H9 (cell line): Measurements from ENCODE around the gene HSPB2. TPM values are rescaled to one million over a fixed set of nuclear protein-coding genes. Genes with fewer than 3 reads are reported as not detected.

Experiments
- DNase-seq: peaks from one replicate; pipeline ENCODE4 v3.0.0-alpha.2; 2017
- H2AFZ ChIP-seq: one replicate; pipeline ENCODE4 v1.6.1; 2013; ENCODE audit warnings: mild to moderate bottlenecking, low read length, control low read depth, moderate library complexity
- H2AK5ac ChIP-seq: 2 replicates; pipeline ENCODE4 v1.6.1; 2013; ENCODE audit warnings: low read length, control low read depth, mixed read lengths; ENCODE audit not compliant: insufficient read length
- H2BK120ac ChIP-seq: one replicate; pipeline ENCODE4 v1.6.1; 2013; ENCODE audit warnings: low read depth, mild to moderate bottlenecking, low read length, control low read depth, inconsistent platforms; ENCODE audit not compliant: poor library complexity, severe bottlenecking
- H2BK12ac ChIP-seq: 2 replicates; pipeline ENCODE4 v1.6.1; 2013; ENCODE audit warnings: low read length, control low read depth, mixed read lengths, low read depth; ENCODE audit not compliant: insufficient read length
- H2BK15ac ChIP-seq: 2 replicates; pipeline ENCODE4 v1.6.1; 2013; ENCODE audit warnings: low read depth, low read length, control low read depth
- H2BK20ac ChIP-seq: one replicate; pipeline ENCODE4 v1.6.1; 2013; ENCODE audit warnings: low read depth, mild to moderate bottlenecking, low read length, control low read depth, inconsistent platforms; ENCODE audit not compliant: poor library complexity, severe bottlenecking
- H2BK5ac ChIP-seq: 2 replicates; pipeline ENCODE4 v1.6.1; 2013; ENCODE audit warnings: low read length, control low read depth, mixed read lengths; ENCODE audit not compliant: insufficient read length
- H3K14ac ChIP-seq: 2 replicates; pipeline ENCODE4 v1.6.1; 2013; ENCODE audit warnings: low read length, control low read depth; ENCODE audit not compliant: insufficient read depth
- H3K18ac ChIP-seq: 2 replicates; pipeline ENCODE4 v1.6.1; 2013; ENCODE audit warnings: low read depth, mild to moderate bottlenecking, mixed read lengths, low read length, control low read depth; ENCODE audit not compliant: insufficient read length
- H3K23ac ChIP-seq: 2 replicates; pipeline ENCODE4 v1.6.1; 2013; ENCODE audit warnings: low read length, control low read depth, mixed read lengths, low read depth; ENCODE audit not compliant: insufficient read length
- H3K23me2 ChIP-seq: 2 replicates; pipeline ENCODE4 v1.6.1; 2013; ENCODE audit warnings: low read depth, mild to moderate bottlenecking, mixed read lengths, low read length, control low read depth; ENCODE audit not compliant: insufficient read length, poor library complexity, severe bottlenecking
- H3K27ac ChIP-seq: 2 replicates; pipeline ENCODE4 v1.5.1; 2013; ENCODE audit warnings: low read length, control low read depth, mixed read lengths, low read depth; ENCODE audit not compliant: insufficient read length
- H3K27me3 ChIP-seq: 2 replicates; pipeline ENCODE4 v1.6.1; 2013; ENCODE audit warnings: low read length, control low read depth, inconsistent platforms; ENCODE audit not compliant: insufficient read depth
- H3K4ac ChIP-seq: 2 replicates; pipeline ENCODE4 v1.6.1; 2013; ENCODE audit warnings: low read depth, mild to moderate bottlenecking, control low read depth, inconsistent platforms, low read length, moderate library complexity
- H3K4me1 ChIP-seq: 2 replicates; pipeline ENCODE4 v1.6.1; 2013; ENCODE audit warnings: low read length, control low read depth, inconsistent platforms; ENCODE audit not compliant: insufficient read depth
- H3K4me2 ChIP-seq: 2 replicates; pipeline ENCODE4 v1.6.1; 2013; ENCODE audit warnings: low read length, control low read depth, mixed read lengths; ENCODE audit not compliant: insufficient read length, insufficient read depth
- H3K56ac ChIP-seq: 2 replicates; pipeline ENCODE4 v1.6.1; 2013; ENCODE audit warnings: low read depth, mild to moderate bottlenecking, mixed read lengths, low read length, control low read depth; ENCODE audit not compliant: insufficient read length
- H3K79me1 ChIP-seq: 2 replicates; pipeline ENCODE4 v1.6.1; 2013; ENCODE audit warnings: low read depth, mild to moderate bottlenecking, moderate library complexity, low read length, control low read depth, inconsistent platforms; ENCODE audit not compliant: insufficient read depth, poor library complexity, severe bottlenecking
- H3K79me2 ChIP-seq: 2 replicates; pipeline ENCODE4 v1.6.1; 2013; ENCODE audit warnings: low read length, control low read depth, inconsistent platforms; ENCODE audit not compliant: insufficient read depth
- H3K9ac ChIP-seq: 2 replicates; pipeline ENCODE4 v1.6.1; 2013; ENCODE audit warnings: low read length, control low read depth, mixed read lengths; ENCODE audit not compliant: insufficient read length; ENCODE audit errors: extremely low read depth
- H3K9me3 ChIP-seq: one replicate; pipeline ENCODE4 v1.6.1; 2013; ENCODE audit warnings: low read depth, low read length, inconsistent platforms; ENCODE audit not compliant: control insufficient read depth
- H3T11ph ChIP-seq: one replicate; pipeline ENCODE4 v1.6.1; 2013; ENCODE audit warnings: mild to moderate bottlenecking, low read length, control low read depth, inconsistent platforms
- H4K20me1 ChIP-seq: one replicate; pipeline ENCODE4 v1.6.1; 2013; ENCODE audit not compliant: control insufficient read depth, insufficient read length, insufficient read depth
- H4K5ac ChIP-seq: 2 replicates; pipeline ENCODE4 v1.6.1; 2013; ENCODE audit warnings: low read depth, mild to moderate bottlenecking, mixed read lengths, low read length, control low read depth; ENCODE audit not compliant: insufficient read length
- H4K8ac ChIP-seq: replicated peaks from 2 replicates; pipeline ENCODE4 v1.6.1; 2013; ENCODE audit warnings: low read length, control low read depth, mixed read lengths, low read depth; ENCODE audit not compliant: insufficient read length
- H4K91ac ChIP-seq: 2 replicates; pipeline ENCODE4 v1.6.1; 2013; ENCODE audit warnings: low read depth, mild to moderate bottlenecking, moderate library complexity, mixed read lengths, low read length, control low read depth; ENCODE audit not compliant: insufficient read length
- H3K27ac Mint-ChIP-seq, 3 experiments: 2 replicates in 2 of 3; 3 replicates in 1 of 3; pipeline ENCODE4 v1.8.0; 2020 to 2021; ENCODE audit warnings: mixed read lengths in 3 of 3, mild to moderate bottlenecking in 1 of 3, moderate library complexity in 1 of 3
- H3K27me3 Mint-ChIP-seq: 2 replicates; pipeline ENCODE4 v1.8.0; 2021; ENCODE audit warnings: low read depth, mild to moderate bottlenecking, moderate library complexity, mixed read lengths
- H3K36me3 Mint-ChIP-seq, 3 experiments: 2 replicates in 2 of 3; 3 replicates in 1 of 3; pipeline ENCODE4 v1.8.0; 2020 to 2021; ENCODE audit warnings: low read depth in 3 of 3, mixed read lengths in 3 of 3; ENCODE audit not compliant: insufficient read depth in 1 of 3
- H3K4me1 Mint-ChIP-seq, 2 experiments: 2 replicates each; pipeline ENCODE4 v1.8.0; 2020; ENCODE audit warnings: mixed read lengths in 2 of 2
- H3K4me3 Mint-ChIP-seq, 2 experiments: 2 replicates in 1 of 2; 3 replicates in 1 of 2; pipeline ENCODE4 v1.8.0; 2020 to 2021; ENCODE audit warnings: mild to moderate bottlenecking in 2 of 2, mixed read lengths in 2 of 2, moderate library complexity in 1 of 2
- H3K9me3 Mint-ChIP-seq, 2 experiments: 2 replicates in 1 of 2; 3 replicates in 1 of 2; pipeline ENCODE4 v1.8.0; 2020; ENCODE audit warnings: mild to moderate bottlenecking in 2 of 2, mixed read lengths in 2 of 2, moderate library complexity in 1 of 2
- CTCF ChIP-seq: fragments of 200-600 bp; sonication (generic); conservative IDR thresholded peaks from 3 replicates; pipeline ENCODE4 v1.8.0; 2021; ENCODE audit warnings: antibody characterized with exemption, mild to moderate bottlenecking
- WGBS: extraction: QIAGEN DNeasy Blood & Tissue Kit; methylation state at CpG from one replicate; pipeline ENCODE4 v1.1.7; 2013; ENCODE audit warnings: missing lambda C conversion rate, low lambda C conversion rate, mixed read lengths; ENCODE audit not compliant: insufficient read length; ENCODE audit errors: extremely low coverage; 5-methylcytosine and 5-hydroxymethylcytosine counted together
- total RNA-seq: library from RNA; stranded (reverse); gene quantifications from 2 replicates; pipeline ENCODE4 v1.2.1, GENCODE V29; 2021

Gene HSPB2
- total RNA-seq, 1 experiment from 2014 or later, result 0.22 TPM

- no peak overlapping the region for H3K4me3 Mint-ChIP-seq
- H3K79me2 ChIP-seq, result no peaks in the 10 kb centered on the region; the same call in 1 of the 2 replicates
- no peak overlapping the region for H3K14ac ChIP-seq
These were observed 30.3 kb downstream of the HSPB2 start for GRCh38 chr11:111942829-111943228.

More at GRCh38 chr11:111942829-111943228, 30.3 kb downstream of the HSPB2 start:
- Histone ChIP-seq H3K4me2 (no peak overlapping the region), H3K9me3 (no peaks in the 10 kb centered on the region), H3K23me2 (peaks cover under 1% of the 10 kb centered on the region), H3K9ac (no peak overlapping the region), H2BK12ac (no peak overlapping the region), H3K4ac (no peak overlapping the region), H3K18ac (no peak overlapping the region), H2AFZ (no peak overlapping the region), H2BK120ac (no peak overlapping the region), H3T11ph (no peak overlapping the region), H4K91ac (no peak overlapping the region), H3K56ac (no peak overlapping the region), H3K27me3 (no peaks in the 10 kb centered on the region; the same call in 1 of the 2 replicates), H2BK20ac (no peak overlapping the region), H3K79me1 (no peaks in the 10 kb centered on the region), H2AK5ac (no peak overlapping the region), H3K4me1 (peaks cover 5% of the 10 kb centered on the region; the same call in 1 of the 2 replicates), H2BK5ac (no peak overlapping the region), H4K5ac (no peak overlapping the region), H4K8ac (no peak overlapping the region), H3K23ac (no peak overlapping the region), H2BK15ac (no peak overlapping the region), H4K20me1 (no peaks in the 10 kb centered on the region), H3K27ac (no peak overlapping the region)
- no CpG with 5 or more reads among the region's 7 CpGs for WGBS
- no peak for DNase-seq
- Mint-ChIP-seq H3K27me3 (no peaks in the 10 kb centered on the region), H3K9me3 (no peaks in the 10 kb centered on the region), H3K27ac (no peak overlapping the region), H3K36me3 (no peaks in the 10 kb centered on the region), H3K4me1 (peaks cover 24 to 32% of the 10 kb centered on the region in 2 experiments)
- TF ChIP-seq CTCF, result no peak
